Nephron (organoid): Measurements from ENCODE around the gene OPTC.

Experiments
- H3K27ac Mint-ChIP-seq, 3 experiments: 2 replicates each; pipeline ENCODE4 v1.8.0; 2020; ENCODE audit warnings: mixed read lengths in 3 of 3, mild to moderate bottlenecking in 2 of 3, moderate library complexity in 1 of 3
- H3K27me3 Mint-ChIP-seq: 2 replicates; pipeline ENCODE4 v1.8.0; 2021; ENCODE audit warnings: low read depth, mild to moderate bottlenecking, moderate library complexity, mixed read lengths
- H3K36me3 Mint-ChIP-seq: 2 replicates; pipeline ENCODE4 v1.8.0; 2020; ENCODE audit warnings: low read depth, mixed read lengths
- H3K4me1 Mint-ChIP-seq: 2 replicates; pipeline ENCODE4 v1.8.0; 2020; ENCODE audit warnings: mixed read lengths
- H3K4me3 Mint-ChIP-seq, 3 experiments: 2 replicates each; pipeline ENCODE4 v1.8.0; 2020; ENCODE audit warnings: mild to moderate bottlenecking in 3 of 3, mixed read lengths in 3 of 3, moderate library complexity in 2 of 3
- H3K9me3 Mint-ChIP-seq: 2 replicates; pipeline ENCODE4 v1.8.0; 2020; ENCODE audit warnings: mixed read lengths
- CTCF ChIP-seq, 3 experiments: fragments of 200-600 bp; sonication (generic); IDR thresholded peaks; one replicate each; pipeline ENCODE4 v1.5.0; 2021; ENCODE audit warnings: antibody characterized with exemption in 3 of 3; ENCODE audit not compliant: unreplicated experiment in 3 of 3

OPTC gene

GRCh38 chr1:203450479-203451149, 43.3 kb upstream of the OPTC start:
- H3K36me3 Mint-ChIP-seq = no peaks in the 10 kb centered on the region
- peaks cover 49% of the 10 kb centered on the region for H3K4me1 Mint-ChIP-seq
- peak overlapping the region in 1 of 3 experiments; percentile 83 for H3K27ac Mint-ChIP-seq
- TF ChIP-seq CTCF (IDR thresholded peaks at IDR 0.05; ENCODE audit: unreplicated experiment in 3 of 3) = no peak
- peaks cover 7% of the 10 kb centered on the region for H3K27me3 Mint-ChIP-seq
- H3K4me3 Mint-ChIP-seq = no peak overlapping the region
- H3K9me3 Mint-ChIP-seq = no peaks in the 10 kb centered on the region

GRCh38 chr1:203451836-203452784, 41.8 kb upstream of the OPTC start:
- Mint-ChIP-seq H3K4me1 (peaks cover 48% of the 10 kb centered on the region), H3K36me3 (no peaks in the 10 kb centered on the region), H3K27ac (peak overlapping the region; percentile 56 to 77 (median 57)), H3K9me3 (no peaks in the 10 kb centered on the region), H3K4me3 (peak overlapping the region in 1 of 3 experiments; percentile 1), H3K27me3 (peaks cover 7% of the 10 kb centered on the region)
- TF ChIP-seq CTCF (IDR thresholded peaks at IDR 0.05; ENCODE audit: unreplicated experiment in 3 of 3) = no peak

- peaks cover 7% of the 10 kb centered on the region for H3K27me3 Mint-ChIP-seq
- H3K9me3 Mint-ChIP-seq = no peaks in the 10 kb centered on the region
- H3K36me3 Mint-ChIP-seq = no peaks in the 10 kb centered on the region
- H3K4me3 Mint-ChIP-seq = no peak overlapping the region
- peaks cover 42% of the 10 kb centered on the region for H3K4me1 Mint-ChIP-seq
- TF ChIP-seq CTCF (IDR thresholded peaks at IDR 0.05; ENCODE audit: unreplicated experiment in 3 of 3) = no peak
- H3K27ac Mint-ChIP-seq = peak overlapping the region; percentile 56 to 77 (median 57)
Measured at GRCh38 chr1:203453016-203453415, 40.9 kb upstream of the OPTC start.

- TF ChIP-seq CTCF (IDR thresholded peaks at IDR 0.05; ENCODE audit: unreplicated experiment in 3 of 3) = no peak
- no peaks in the 10 kb centered on the region for H3K36me3 Mint-ChIP-seq
- peaks cover 7% of the 10 kb centered on the region for H3K27me3 Mint-ChIP-seq
- no peaks in the 10 kb centered on the region for H3K9me3 Mint-ChIP-seq
- H3K27ac Mint-ChIP-seq = no peak overlapping the region
- H3K4me3 Mint-ChIP-seq = no peak overlapping the region
- H3K4me1 Mint-ChIP-seq = peaks cover 37% of the 10 kb centered on the region
Measured at GRCh38 chr1:203453616-203454015, 40.3 kb upstream of the OPTC start.

- Mint-ChIP-seq H3K4me3 (no peak overlapping the region), H3K9me3 (no peaks in the 10 kb centered on the region), H3K4me1 (peaks cover 25% of the 10 kb centered on the region), H3K27me3 (peaks cover 7% of the 10 kb centered on the region), H3K27ac (peak overlapping the region; percentile 30 to 79 (median 74)), H3K36me3 (no peaks in the 10 kb centered on the region)
- no peak for TF ChIP-seq CTCF (IDR thresholded peaks at IDR 0.05; ENCODE audit: unreplicated experiment in 3 of 3)
Measured at GRCh38 chr1:203454986-203455471, 38.9 kb upstream of the OPTC start.
